GM19397 (cell line): ENCODE results near the gene C4orf36.
"Not testable (repeated sequence)": the region's sequence is repeated elsewhere in the genome, so short reads cannot be mapped to it uniquely, and the experiment has no call there.

Experiments used
- ATAC-seq: cut with Tn5 transposase; IDR thresholded peaks from one replicate; pipeline ENCODE4 v1.9.1; 2021; ENCODE audit warnings: mild to moderate bottlenecking, moderate library complexity; ENCODE audit not compliant: unreplicated experiment

The C4orf36 gene

DNA sequence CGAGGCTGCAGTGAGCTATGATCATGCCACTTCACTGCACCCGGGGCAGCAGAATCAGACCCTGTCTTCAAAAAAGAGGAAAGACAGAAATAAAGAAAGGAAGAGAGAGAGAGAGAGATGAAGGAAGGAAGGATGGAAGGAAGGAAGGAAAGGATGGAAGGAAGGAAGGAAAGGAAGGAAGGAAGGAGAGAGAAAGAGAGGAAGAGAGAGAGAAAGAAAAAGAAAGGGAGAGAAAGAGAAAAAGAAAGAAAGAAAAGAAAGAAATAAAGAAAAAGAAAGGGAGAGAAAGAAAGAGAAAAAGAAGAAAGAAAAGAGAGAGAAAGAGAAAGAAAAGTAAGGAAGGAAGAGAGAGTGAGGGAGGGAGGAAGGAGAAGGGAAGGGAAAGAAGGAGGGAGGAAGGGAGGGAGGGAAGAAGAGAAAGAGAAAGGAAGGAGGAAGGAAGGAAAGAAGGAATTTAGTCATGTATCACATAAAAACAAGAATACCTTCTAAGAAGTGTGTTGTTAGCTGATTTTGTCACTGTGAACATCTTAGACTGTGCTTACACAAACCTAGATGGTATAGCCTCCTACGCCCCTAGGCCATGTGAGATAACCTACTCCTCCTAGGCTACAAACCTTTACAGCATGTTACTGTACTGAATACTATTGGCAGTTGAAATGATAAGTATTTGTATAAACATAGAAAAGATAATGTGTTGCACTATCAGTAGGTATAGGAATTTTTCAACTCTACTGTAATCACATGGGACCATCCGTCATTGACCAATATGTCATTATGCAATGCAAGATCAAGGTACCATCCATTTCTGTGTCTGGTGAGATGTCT is 25.2 kb upstream of the C4orf36 start:
- ATAC-seq: no peak

DNA sequence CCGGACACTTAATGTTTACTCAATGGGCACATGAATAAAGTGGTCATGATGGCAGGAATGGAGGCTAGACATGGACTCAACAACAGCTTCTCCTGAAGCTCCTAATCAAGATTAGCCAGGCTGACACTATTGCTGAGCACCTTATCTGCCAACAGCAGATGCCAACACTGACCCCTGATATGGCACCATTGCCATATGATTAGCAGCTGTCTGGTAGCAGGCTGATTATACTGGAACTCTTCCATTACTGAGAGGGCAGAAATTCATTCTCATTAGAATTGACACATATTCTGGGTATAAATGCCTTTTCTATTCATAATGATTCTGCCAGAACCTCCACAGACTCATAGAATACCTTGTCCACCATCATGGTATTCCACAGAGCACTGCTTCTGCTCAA is 24.2 kb upstream of the C4orf36 start:
- ATAC-seq: no peak

DNA sequence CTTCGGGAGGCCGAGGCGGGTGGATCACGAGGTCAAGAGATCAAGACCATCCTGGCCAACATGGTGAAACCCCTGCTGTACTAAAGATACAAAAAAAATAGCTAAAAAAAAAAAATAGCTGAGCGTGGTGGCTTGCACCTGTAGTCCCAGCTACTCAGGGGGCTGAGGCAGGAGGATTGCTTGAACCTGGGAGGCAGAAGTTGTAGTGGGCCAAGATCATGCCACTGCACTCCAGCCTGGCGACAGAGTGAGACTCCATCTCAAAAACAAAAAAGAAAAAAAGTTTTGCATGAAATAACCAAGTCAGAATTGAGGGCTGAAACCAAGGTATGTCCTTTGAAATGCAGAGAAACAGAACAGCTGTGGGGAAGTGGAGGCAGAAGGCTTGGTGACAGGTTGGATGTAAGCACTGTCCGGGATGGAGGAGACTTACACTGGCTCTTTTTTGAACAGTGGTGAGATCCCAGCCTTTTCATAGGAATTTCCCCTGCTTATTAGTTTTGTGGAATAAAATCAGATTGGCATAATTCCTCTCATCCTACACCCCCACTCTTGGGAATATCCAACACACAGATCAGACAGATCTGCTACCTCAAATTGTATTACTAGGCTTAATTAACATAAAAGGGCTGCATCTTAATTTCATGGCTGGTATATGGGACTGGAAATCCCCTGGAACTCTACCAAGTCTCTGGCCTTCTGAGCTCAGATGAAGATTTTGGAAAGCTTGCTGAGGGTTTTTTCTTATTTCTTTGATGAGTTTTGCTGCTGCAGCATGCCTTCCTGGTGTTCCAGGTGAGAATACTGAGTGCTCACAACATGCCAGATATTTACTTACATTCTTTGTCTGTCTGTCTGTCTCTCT is 18.8 kb upstream of the C4orf36 start:
- ATAC-seq: no peak

DNA sequence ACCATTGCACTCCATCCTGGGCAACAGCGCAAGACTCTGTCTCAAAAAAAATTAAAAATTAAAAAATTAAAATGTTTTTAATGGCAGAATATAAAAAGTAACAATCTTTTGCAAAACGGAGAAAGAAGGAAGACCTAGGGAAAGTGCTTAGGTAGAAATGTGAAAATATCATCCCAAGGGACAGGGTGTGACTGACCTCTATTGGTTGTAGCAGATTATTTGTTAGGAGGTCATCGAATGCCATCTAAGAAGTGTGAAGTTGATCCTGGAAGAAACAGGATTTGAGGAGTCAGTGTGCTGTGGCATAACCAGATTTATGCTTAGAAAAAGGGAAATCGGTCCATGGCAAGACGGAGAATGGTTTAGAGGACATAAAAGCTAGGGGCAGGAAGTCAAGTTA is 18.1 kb upstream of the C4orf36 start:
- no peak for ATAC-seq

DNA sequence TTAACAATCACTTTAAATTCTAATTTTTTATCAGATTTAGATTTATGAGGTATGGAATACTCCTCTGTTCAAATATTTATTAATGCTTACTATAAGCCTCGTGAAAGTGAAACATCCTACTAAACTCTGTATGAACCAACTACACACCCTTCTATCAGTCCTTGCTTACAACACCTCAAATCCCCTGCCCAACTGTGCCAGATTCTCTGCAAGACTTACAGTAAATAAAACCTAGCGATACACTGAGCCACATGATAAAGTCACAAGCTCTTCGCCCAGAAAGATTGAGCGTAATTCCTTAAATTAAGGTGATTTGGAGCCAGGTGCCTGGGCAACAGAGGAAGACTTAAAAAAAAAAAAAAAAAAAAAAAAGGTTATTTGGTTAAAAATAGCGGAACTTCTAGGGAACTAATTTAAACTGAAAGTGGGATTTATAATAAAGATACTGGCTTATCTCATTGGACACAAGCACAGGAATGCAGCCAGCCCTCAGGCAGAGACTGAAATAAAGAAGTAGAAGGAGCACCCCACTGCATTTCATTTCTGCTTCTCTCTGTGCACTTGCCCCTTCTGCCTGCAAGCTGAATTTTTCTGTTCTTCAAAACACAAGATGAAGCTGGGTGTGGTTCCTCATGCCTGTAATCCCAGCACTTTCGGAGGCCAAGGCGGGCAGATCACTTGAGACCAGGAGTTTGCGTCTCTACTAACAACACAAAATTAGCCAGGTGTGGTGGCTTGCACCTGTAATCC is 17.5 kb upstream of the C4orf36 start:
- ATAC-seq: no peak

DNA sequence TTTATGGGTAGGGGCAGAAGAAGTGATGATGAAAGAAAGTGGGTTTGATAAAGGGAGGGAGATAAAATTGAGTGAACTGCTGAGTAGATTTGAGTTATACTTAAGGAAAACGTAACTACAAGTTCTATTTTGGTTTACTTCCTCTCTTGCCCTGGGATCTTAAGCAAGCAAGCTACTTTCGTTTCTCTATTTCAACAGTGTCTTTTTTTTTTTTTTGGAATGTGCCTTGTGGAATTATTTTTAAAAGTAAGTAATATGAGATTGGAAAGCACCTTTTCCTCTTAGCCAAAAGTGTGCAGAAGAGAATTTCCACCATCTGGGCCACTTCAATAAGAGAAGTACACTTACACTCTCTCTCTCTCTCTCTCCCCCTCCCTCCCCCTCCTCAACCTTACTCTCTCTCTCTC is 16.0 kb upstream of the C4orf36 start:
- ATAC-seq: no peak

DNA sequence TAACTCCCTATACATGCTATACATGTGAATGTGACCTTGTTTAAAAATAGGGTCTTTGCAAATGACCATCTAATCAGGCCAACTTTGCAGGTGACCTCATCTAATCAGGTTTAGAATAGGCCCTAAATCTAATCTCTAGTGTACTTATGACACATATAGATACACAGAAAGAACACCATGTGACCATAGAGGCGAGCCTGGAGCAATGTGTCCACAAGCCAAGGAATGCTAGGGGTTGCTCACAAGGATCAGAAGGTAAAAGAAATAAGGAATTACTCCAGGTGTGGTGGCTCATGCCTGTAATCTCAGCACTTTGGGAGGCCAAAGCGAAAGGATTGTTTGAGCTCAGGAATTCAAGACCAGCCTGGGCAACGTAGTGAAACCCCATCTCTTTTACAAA is 9.6 kb upstream of the C4orf36 start:
- no peak for ATAC-seq

DNA sequence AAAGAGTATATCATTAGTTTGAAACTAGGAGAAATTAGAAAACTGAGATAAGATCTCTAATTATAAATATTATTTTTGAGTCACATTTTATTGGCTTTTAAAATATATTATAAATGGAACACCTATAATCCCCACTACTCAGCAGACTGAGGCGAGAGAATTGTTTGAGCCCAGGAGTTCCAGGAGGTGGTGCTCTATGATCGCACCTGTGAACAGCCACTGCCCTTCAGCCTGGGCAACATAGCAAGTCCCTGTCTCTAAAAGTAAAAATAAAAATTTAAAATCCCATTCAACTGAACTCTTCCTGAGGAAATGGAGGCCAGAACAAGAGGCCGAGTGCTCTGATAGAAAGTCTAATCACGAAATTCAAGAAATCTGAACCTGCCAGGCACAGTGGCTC is 6.3 kb upstream of the C4orf36 start:
- ATAC-seq: no peak

DNA sequence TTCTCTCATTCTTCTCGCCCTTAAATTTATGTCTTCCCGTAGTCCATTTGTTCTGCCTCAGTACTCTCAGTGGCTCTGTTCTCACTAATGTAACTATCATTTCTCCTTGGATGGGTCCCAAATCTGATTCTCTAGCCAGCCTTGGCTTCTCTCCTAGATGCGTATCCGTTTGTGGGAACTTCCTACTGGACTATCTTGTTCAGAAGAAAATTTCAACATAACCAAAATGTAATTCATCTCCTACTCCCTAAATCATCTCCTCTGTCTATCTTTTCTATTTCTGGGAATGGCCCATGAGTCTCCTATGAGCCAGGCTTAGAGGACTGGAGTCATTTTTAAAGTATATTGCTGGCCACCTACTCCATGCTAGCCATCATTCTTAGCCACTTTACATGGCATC is 4.4 kb upstream of the C4orf36 start:
- ATAC-seq: no peak

DNA sequence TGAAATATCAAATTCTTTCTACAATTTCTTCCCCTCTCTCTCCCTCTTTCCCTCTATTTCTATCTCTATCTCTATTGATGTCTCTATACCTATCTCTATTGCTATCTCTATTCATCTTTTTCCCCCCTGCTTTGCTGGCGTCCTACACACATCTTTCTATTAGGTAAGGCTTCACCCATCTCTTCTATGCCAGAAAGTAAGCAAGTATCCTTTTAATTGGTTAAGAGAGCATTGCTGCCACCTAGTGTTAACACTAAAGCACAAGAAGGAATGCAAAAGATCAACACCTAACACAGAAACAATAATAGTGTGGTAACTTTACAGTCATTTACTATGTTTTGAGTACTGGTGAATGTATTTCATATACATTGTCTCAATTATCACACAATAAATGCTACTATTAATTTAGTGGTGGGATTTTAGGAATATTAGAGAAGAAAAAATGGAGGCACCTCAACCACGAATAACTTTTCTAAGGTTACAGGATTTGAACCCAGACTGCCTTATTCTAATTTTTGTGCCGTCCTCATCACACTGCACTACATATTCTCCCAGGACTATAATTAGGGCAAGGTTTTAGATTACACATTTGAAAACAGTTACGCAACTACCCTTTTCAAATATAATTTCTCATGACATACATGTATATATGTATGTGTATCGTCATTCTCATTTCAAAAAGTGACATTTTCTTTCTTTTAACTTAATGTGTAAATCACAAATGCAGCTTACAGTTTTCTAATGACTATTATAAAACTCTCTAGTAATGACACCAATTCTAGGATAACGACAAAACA is 3.7 kb upstream of the C4orf36 start:
- peak; percentile 41 for ATAC-seq

DNA sequence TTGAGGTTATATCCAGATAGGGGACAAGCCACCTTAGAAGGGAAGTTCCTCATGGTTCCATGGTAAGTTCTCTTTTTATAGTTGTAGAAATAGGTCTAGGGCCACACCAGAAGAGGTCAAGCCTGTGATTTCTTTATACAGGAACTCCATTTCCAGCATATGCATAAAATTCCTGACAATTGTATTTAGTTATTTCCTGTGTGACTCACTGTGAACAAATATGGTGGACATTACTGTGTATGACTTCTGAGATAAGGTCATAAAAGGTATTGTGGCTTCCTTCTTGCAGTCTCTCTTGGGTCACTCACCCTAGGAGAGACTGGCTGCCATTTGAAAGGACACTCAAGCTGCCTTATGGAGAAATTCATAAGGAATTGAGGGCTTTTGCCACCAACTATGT is 2.2 kb upstream of the C4orf36 start:
- ATAC-seq: no peak

DNA sequence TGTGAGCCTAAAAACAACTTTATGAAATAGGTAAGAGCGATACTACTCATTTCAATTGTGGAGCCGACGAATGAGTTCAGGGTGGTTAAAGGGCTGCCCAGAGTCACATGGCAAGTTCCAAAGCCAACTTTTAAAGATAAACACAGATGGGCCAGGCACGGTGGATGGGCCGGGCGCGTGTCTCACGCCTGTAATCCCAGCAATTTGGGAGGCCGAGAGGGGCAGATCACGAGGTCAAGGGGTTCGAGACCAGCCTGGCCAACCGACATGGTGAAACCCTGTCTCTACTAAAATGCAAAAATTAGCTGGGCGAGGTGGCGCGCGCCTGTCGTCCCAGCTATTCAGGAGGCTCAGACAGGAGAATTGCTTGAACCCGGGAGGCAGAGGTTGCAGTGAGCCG is 914 bp upstream of the C4orf36 start:
- no peak for ATAC-seq

DNA sequence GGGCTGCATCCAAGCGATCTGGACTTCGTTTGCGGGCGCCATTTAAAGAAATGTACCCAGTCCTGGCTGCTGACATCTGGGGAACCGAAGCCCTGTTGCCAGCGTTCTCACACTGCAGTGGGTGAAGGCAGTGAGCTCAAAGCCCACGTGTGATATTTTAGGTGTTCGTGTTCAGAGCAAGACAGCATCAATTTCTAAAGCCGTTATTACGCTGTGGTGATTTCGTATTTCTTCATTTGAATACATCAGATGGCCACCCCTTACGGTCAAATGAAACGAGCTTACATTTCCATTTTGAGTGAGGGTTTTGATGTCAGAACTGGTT is 376 bp upstream of the C4orf36 start:
- ATAC-seq: peak; percentile 19

DNA sequence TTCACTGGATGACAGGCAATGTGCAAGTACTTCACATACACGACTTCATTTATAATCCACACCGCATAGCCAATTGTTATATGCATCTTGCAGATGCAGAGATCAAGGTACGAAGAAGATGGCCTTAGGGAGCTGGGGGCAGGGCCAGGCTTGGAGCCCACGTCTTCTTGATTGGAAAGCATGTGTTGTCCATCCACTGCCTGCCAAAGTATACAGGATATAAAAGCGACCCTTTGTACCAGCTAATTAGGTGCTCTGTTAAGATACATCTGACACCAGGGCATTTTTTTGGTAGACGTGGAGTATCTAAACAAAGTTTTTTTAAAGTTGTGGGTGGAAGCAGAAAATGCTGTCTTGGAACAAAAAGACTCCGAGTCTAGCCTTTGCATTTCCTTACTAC is 1.4 kb downstream of the C4orf36 start:
- ATAC-seq: no peak

DNA sequence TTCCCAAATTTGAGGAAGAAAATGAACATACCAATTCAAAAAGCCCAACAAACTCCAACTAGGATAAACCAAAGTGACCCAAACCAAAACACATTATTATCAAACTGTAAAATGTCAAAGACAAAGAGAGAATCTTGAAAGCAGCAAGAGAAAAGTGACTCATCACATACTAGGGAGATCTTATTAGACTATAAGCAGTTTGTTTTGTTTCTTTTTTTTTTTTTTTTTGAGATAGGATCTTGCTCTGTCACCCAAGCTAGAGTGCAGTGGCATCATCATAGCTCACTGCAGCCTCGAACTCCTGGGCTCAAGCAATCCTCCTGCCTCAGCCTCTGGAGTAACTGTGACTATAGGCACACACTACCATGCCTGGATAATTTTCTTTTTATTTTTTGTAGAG is 12.6 kb downstream of the C4orf36 start:
- ATAC-seq: no peak

DNA sequence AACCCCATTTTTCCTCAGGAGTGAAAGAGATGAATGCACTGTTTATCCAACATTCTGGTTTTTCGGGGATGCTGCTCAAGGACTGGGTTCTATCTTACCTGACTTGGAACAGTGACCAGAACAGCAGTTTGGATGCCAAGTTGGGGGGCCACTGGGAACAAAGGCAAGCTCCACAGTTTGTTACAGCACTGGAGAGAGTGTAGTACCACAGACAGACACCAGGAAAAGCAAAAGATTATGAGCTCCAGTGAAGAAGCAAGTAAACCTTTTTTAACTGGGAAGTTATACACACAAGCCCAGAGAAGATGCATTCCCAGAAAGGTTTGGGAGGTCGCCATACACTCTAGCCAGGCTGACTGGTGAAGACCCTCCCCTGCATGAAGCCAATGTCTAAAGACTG is 13.6 kb downstream of the C4orf36 start:
- ATAC-seq: no peak

DNA sequence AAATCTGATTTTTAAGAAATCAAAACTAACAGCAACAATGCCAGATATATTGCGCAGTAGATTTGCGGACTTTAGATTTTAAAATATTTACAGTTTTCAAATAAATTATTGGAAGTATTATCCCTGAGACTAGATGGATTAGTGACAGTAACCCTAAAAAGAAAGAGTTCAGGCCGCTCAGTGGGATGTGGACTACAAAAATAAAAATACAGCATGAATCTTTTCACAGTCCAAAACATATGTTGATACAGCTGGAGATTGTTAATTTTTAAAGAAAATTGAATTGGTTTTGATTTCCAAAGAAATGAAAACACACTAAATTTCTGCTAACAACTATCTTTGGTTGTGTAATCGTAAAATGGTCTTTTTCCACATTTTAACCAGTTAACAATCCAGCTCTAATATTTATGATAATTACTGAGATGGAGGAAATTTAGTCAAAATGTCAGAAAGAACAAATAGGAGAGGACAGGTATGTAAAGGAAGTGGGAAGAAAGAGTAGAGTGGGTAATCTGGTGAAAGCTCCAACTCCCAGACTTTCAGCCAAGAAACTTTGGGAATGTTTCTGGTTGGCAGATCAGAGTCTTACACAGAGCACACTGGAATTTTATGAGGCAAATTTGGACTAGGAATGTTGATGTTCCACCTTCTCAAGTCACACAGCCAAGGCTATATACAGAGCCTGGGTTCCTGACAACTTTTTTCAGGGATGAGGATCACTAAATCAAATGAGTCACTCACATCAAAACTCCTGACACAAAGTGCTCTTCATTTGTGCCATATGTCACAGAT is 15.1 kb downstream of the C4orf36 start:
- no peak for ATAC-seq

DNA sequence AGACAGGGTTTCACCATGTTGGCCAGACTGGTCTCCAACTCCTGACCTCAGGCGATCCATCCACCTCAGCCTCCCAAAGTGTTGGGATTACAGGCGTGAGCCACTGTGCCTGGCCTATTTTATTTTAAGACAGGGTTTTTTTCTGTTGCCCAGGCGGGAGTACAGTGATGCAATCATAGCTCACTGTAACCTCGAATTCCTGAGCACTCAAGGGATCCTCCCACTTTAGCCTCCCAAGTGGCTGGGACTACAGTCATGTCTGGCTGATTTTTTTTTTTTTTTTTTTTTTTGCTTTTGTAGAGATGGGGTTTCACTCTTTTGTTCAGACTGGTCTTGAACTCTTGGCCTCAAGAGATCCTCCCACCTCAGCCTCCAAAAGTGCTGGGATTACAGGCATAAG is 16.8 kb downstream of the C4orf36 start:
- ATAC-seq: not testable (repeated sequence)

DNA sequence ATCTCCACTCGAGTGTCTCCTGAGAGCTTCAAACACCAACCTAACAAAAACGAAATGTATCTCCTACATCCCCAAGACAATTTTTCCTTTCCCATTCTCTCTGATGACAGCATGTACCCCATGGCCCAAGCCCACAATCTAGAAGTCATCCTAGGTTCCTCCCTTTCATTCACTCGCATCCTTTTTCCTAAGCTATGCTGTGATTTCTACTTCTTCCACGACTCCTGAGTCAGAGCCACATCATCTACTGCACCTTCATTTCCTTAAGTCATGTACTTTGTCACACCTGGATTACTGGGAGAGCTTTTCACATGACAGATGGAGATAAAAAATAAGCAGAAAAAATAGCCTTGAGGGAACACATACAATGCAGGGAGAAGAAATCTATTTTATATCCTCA is 20.1 kb downstream of the C4orf36 start:
- no peak for ATAC-seq

DNA sequence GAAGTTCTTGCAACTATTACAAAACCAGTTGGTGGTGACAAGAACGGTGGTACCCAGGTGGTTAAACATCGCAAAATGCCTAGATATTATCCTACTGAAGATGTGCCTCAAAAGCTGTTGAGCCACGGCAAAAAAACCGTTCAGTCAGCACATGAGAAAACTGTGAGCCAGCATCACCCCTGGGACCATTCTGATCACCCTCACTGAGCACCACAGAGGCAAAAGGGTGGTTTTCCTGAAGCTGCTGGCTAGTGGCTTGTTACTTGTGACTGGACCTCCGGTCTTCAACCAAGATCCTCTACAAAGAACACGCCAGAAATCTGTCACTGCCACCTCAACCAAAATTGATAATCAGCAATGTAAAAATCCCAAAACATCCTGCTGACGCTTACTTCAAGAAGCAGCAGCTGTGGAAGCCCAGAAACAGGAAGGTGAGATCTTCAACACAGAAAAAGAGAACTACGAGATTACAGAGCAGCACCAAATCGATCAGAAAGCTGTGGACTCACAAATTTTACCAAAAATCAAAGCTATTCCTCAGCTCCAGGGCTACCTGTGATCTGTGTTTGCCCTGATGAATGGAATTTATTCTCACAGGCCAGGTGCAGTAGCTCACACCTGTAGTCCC is 21.7 kb downstream of the C4orf36 start:
- no peak for ATAC-seq
